ENCODE measurements around the gene RPS27L.

Gene RPS27L

DNA sequence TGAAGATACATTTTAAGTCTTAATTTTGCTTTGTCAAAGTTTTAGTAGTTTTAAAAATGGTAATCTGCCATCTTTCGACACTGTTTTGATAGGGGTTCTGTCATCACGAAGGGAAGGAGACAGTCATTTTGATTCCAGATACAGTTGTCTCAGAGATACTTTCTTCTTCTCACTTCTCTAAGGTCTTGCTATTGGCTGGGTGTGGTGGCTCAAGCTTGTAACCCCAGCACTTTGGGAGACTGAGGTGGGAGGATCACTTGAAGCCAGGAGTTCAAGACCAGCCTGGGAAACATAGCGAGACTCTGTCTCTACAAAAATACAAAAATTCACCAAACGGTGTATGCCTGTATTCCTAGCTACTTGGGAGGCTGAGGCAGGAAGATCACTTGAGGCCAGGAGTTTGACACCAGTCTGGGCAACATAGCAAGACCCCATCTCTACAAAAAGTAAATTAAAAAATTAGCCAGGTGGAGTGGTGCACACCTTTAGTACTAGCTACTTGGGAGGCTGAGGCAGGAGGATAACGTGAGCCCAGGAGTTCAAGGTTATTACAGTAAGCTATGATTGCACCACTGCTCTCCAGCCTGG lies 35.4 kb upstream of the RPS27L start:
- Histone ChIP-seq H3K9ac (ENCODE audit: low read length) (no peak overlapping the region), H3K4me1 (ENCODE audit: control insufficient read depth, insufficient read depth, low read length) (peaks cover 12% of the 10 kb centered on the region), H3K36me3 (ENCODE audit: control insufficient read depth, insufficient read depth, low read length) (no peaks in the 10 kb centered on the region), H3K27me3 (ENCODE audit: control insufficient read depth, insufficient read depth, low read length) (no peaks in the 10 kb centered on the region), H3K9me3 (ENCODE audit: control insufficient read depth, low read length) (no peaks in the 10 kb centered on the region), H3K4me3 (ENCODE audit: low read length) (no peak overlapping the region)

- no peaks in the 10 kb centered on the region for H3K36me3 ChIP-seq (ENCODE audit: control insufficient read depth, insufficient read depth, low read length)
- H3K4me3 ChIP-seq (ENCODE audit: low read length) = no peak overlapping the region
- peaks cover 12% of the 10 kb centered on the region for H3K4me1 ChIP-seq (ENCODE audit: control insufficient read depth, insufficient read depth, low read length)
- no peaks in the 10 kb centered on the region for H3K9me3 ChIP-seq (ENCODE audit: control insufficient read depth, low read length)
- H3K27me3 ChIP-seq (ENCODE audit: control insufficient read depth, insufficient read depth, low read length) = no peaks in the 10 kb centered on the region
- no peak overlapping the region for H3K9ac ChIP-seq (ENCODE audit: low read length)
Measured at GRCh38 chr15:63191895-63192618, 34.8 kb upstream of the RPS27L start.

DNA sequence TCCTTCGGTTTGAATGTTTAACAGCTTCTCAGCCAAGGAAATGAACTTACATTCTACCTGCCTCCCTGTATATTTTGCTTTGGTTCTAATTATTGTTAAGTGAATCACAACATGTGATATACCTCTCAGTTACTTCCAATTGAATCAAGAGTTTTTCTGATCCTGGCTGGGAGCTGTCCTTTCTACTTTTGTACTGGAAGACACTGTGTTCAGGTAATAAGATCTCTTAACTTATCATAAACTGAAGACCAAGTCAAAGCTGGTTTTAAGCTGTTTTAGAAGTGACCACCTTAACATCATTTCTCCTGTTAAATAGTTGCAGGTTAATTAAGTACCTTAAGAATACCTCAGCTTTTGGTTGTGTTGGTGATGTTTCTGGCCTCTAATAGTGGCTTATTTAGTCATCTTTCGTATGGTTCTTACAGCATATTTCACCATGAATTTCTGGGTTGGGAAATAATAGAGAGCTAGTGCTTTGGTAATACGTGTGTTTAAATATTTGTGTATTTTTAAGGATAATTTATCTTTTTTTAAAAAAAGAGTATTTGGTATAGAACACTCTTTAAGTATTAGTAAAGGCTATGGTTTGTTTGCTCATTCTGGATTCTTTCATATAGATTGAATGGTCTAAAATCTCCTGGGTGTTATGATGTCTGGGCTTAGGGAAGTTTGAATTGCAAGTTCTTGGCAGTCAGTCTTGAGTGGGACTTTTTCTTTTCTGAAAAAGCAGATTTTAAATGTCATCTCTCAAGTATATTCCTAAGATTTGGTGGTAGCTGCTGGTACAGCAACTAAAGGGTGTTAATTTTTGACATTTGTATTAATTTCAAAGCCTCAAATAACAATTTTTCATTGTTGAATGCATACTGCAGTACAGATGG lies 33.7 kb upstream of the RPS27L start:
- peaks cover 12% of the 10 kb centered on the region for H3K4me1 ChIP-seq (ENCODE audit: control insufficient read depth, insufficient read depth, low read length)
- H3K4me3 ChIP-seq (ENCODE audit: low read length) = no peak overlapping the region
- H3K9ac ChIP-seq (ENCODE audit: low read length) = no peak overlapping the region

DNA sequence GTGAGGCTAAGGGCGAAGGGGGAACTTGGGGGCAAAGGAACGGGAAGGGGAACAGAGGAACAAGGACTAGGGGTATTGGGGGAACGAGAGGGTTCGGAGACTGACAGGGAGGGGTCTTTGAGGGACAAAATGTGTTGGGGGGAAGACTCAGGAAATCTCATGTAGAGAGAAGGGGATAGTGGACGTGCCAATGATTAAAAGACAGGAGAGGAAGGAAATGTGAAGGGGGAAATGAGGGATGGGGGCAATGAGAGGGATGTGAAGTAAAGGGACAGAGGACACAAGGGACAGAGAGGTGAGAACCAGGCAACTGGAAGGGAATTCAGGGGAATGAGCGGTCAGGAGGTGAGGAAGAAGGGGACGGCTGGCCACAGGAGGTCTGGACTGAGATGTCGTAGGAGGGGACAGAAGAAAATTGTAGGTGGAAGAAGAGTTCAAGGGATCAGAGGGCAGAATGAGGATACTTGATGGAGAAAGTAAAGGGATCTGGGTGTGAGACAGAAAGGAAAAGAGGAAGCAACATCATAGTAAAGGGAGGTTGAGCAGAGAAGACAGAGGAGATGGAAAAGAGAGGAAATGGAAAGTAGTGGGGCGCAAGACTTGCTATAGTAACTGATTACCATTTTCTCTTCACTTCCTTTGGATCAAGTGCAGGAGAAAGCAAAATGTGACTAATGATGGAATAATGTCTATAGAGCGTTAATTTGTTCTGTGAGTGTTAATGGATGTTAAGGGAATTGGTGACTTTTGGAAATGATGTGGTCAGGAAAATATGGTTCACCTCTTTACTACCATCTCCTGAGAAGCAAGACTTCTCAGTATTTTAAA lies 32.9 kb upstream of the RPS27L start:
- peaks cover 12% of the 10 kb centered on the region for H3K4me1 ChIP-seq (ENCODE audit: control insufficient read depth, insufficient read depth, low read length)
- no peaks in the 10 kb centered on the region for H3K9me3 ChIP-seq (ENCODE audit: control insufficient read depth, low read length)
- no peaks in the 10 kb centered on the region for H3K36me3 ChIP-seq (ENCODE audit: control insufficient read depth, insufficient read depth, low read length)
- H3K4me3 ChIP-seq (ENCODE audit: low read length) = peak overlapping the region; percentile 86
- no peaks in the 10 kb centered on the region for H3K27me3 ChIP-seq (ENCODE audit: control insufficient read depth, insufficient read depth, low read length)
- H3K9ac ChIP-seq (ENCODE audit: low read length) = peak overlapping the region; percentile 83

More for the DNA sequence above, 33.7 kb upstream of the RPS27L start:
- no peaks in the 10 kb centered on the region for H3K36me3 ChIP-seq (ENCODE audit: control insufficient read depth, insufficient read depth, low read length)
- H3K27me3 ChIP-seq (ENCODE audit: control insufficient read depth, insufficient read depth, low read length) = no peaks in the 10 kb centered on the region
- no peaks in the 10 kb centered on the region for H3K9me3 ChIP-seq (ENCODE audit: control insufficient read depth, low read length)

DNA sequence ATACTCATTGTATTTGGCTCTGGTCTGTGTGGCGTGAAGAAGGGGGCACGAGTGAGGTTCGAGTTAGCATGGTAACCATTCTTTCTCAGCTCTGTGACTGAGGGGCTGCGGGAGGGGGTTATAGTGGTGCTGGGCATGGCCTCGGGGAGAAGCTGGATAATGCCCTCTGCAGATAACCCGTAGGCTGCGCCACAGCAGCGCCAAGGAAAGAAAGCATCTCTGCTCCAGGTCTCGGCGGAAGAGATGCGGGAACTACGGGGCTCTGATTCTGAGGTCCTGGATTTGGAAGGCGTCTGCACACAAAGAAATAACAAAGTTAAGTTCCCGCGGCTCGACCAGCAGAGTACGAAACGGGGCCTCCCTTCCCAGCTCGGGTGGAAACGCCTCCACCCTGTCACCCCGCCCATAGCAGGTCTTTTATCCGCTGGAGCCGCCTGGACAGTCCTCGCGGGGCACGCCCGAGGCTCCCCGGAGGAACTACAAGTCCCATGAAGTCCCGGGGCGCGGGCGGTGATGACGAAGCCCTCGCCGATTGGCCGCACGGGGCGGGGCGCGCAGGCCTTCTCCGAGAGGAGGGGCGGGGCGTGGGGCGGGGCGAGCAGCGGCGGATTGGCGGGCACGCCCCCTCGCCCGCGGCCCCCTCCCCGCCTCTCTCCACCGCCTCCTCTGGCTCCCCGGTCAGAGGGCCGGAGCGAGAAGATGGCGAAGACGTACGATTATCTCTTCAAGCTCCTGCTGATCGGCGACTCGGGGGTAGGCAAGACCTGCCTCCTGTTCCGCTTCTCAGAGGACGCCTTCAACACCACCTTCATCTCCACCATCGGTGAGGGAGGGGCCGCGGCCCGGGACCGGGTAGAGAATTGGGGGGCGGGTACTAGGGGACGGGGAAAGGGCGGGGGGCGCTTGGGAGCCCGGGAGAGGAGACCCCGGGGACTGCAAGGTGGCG lies 31.9 kb upstream of the RPS27L start, which contains the start of gene RAB8B:
RAB8B (plus strand) TSS at position 681 of the 946 bp plus-strand sequence; CDS start at position 700, 19 bp downstream.
- H3K4me3 ChIP-seq (ENCODE audit: low read length) = peak within 1 kb of the TSS; percentile 86
- peaks cover 6% of the 10 kb centered on the region for H3K4me1 ChIP-seq (ENCODE audit: control insufficient read depth, insufficient read depth, low read length)
- H3K27me3 ChIP-seq (ENCODE audit: control insufficient read depth, insufficient read depth, low read length) = no peaks in the 10 kb centered on the region
- H3K9ac ChIP-seq (ENCODE audit: low read length) = peak within 1 kb of the TSS; percentile 83
- H3K9me3 ChIP-seq (ENCODE audit: control insufficient read depth, low read length) = no peaks in the 10 kb centered on the region
- no peaks in the 10 kb centered on the region for H3K36me3 ChIP-seq (ENCODE audit: control insufficient read depth, insufficient read depth, low read length)

DNA sequence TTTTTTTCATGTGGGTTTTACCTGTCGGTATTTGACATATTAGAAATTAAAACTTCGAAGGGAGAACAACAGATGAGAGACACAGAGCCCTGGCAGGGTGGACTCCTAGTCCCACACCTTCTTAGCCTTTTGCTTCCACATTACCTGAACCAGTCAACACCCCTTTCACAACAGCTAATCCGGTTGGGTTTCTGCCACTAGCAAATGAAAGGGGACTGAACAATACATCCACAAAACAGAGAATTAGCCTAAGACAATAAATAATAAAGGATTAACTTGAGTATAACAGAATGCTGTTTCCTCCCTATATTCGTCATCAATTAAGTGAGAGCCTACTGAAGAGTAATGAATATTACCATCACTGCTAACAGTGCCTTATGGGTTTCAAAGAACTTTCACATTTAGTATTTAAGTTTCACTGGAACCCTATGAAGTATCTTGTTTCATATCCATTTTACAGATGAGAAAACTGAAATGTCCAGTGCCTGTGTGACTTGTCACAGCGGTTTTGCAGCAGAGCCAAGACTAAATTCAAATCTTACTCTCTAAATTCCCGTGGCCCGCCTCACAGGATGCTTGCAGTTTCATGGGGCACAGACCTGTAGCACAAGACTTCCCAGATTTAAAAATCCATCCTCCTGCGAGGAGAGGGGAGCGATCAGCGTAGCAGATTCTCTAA lies 31.1 kb upstream of the RPS27L start:
- Histone ChIP-seq H3K9me3 (ENCODE audit: control insufficient read depth, low read length) (no peaks in the 10 kb centered on the region), H3K9ac (ENCODE audit: low read length) (no peak overlapping the region), H3K4me3 (ENCODE audit: low read length) (no peak overlapping the region), H3K4me1 (ENCODE audit: control insufficient read depth, insufficient read depth, low read length) (peaks cover 5% of the 10 kb centered on the region), H3K27me3 (ENCODE audit: control insufficient read depth, insufficient read depth, low read length) (no peaks in the 10 kb centered on the region), H3K36me3 (ENCODE audit: control insufficient read depth, insufficient read depth, low read length) (no peaks in the 10 kb centered on the region)

- Histone ChIP-seq H3K4me3 (ENCODE audit: low read length) (no peak overlapping the region), H3K9ac (ENCODE audit: low read length) (no peak overlapping the region), H3K27me3 (ENCODE audit: control insufficient read depth, insufficient read depth, low read length) (no peaks in the 10 kb centered on the region)
Measured at GRCh38 chr15:63187589-63188226, 30.4 kb upstream of the RPS27L start.

DNA sequence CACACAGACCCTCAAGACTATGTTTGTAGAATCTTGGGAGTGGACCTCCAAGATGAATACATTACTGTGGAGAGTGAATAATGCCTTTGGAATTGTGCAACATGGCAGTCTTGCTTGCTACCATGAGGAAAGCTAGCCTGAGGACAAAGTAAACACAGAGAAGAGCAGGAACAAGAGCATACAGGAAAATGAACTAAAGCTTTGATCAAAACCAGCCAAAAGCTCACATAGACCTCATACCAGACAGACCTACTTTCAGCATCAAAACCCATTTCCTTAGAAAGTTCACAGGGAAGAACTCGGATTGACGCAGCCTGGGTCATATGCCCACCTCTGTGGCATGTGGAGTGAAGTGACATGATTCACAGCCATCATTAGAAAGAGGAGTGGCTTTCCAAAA lies 28.8 kb upstream of the RPS27L start:
- Histone ChIP-seq H3K4me3 (ENCODE audit: low read length) (no peak overlapping the region), H3K9me3 (ENCODE audit: control insufficient read depth, low read length) (no peaks in the 10 kb centered on the region), H3K4me1 (ENCODE audit: control insufficient read depth, insufficient read depth, low read length) (peaks cover 5% of the 10 kb centered on the region), H3K27me3 (ENCODE audit: control insufficient read depth, insufficient read depth, low read length) (no peaks in the 10 kb centered on the region), H3K9ac (ENCODE audit: low read length) (no peak overlapping the region), H3K36me3 (ENCODE audit: control insufficient read depth, insufficient read depth, low read length) (no peaks in the 10 kb centered on the region)

More at GRCh38 chr15:63187589-63188226, 30.4 kb upstream of the RPS27L start:
- Histone ChIP-seq H3K36me3 (ENCODE audit: control insufficient read depth, insufficient read depth, low read length) (no peaks in the 10 kb centered on the region), H3K9me3 (ENCODE audit: control insufficient read depth, low read length) (no peaks in the 10 kb centered on the region), H3K4me1 (ENCODE audit: control insufficient read depth, insufficient read depth, low read length) (peaks cover 5% of the 10 kb centered on the region)

- H3K36me3 ChIP-seq (ENCODE audit: control insufficient read depth, insufficient read depth, low read length) = no peaks in the 10 kb centered on the region
- no peak overlapping the region for H3K9ac ChIP-seq (ENCODE audit: low read length)
- no peaks in the 10 kb centered on the region for H3K9me3 ChIP-seq (ENCODE audit: control insufficient read depth, low read length)
- H3K4me3 ChIP-seq (ENCODE audit: low read length) = no peak overlapping the region
- H3K4me1 ChIP-seq (ENCODE audit: control insufficient read depth, insufficient read depth, low read length) = peaks cover 5% of the 10 kb centered on the region
- no peaks in the 10 kb centered on the region for H3K27me3 ChIP-seq (ENCODE audit: control insufficient read depth, insufficient read depth, low read length)
Measured at GRCh38 chr15:63185206-63185605, 27.9 kb upstream of the RPS27L start.

DNA sequence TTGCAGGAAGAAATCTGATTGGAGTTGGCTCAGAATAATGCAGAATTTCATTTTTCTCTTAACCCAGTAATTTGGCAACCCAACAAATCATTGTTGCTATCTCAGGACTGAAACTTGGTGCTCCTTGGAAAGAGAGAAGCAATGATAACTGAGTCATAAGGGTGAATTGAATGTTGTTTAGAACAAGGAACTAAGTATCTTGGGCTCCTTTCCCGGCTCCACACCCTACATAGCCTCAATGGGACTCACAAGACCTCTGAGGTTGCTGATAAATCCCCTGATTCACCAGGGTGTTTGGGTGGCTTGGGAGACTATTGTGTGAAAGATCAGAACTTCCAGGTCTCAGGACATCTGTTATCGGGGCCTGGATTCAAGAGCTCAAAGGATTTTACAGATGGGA lies 24.4 kb upstream of the RPS27L start:
- H3K9ac ChIP-seq (ENCODE audit: low read length) = no peak overlapping the region
- no peak overlapping the region for H3K4me3 ChIP-seq (ENCODE audit: low read length)
- no peaks in the 10 kb centered on the region for H3K36me3 ChIP-seq (ENCODE audit: control insufficient read depth, insufficient read depth, low read length)
- H3K9me3 ChIP-seq (ENCODE audit: control insufficient read depth, low read length) = no peaks in the 10 kb centered on the region
- no peaks in the 10 kb centered on the region for H3K4me1 ChIP-seq (ENCODE audit: control insufficient read depth, insufficient read depth, low read length)
- H3K27me3 ChIP-seq (ENCODE audit: control insufficient read depth, insufficient read depth, low read length) = no peaks in the 10 kb centered on the region

Data from mucosa of stomach (tissue), 1 donor.